Common myeloid progenitor, CD34-positive (primary cell): ENCODE results near the gene ALX4.
A peak's percentile ranks its signal among the peaks of the same experiment; 100 is the strongest.

Experiments used
- CTCF ChIA-PET: fragments of 350-600 bp; sonication (Branson Sonifier 250); formaldehyde crosslinking; loops from one replicate; lab custom pipeline; 2021; ENCODE audit warnings: antibody characterized with exemption; lab: Charles Lee
- POLR2A ChIA-PET: fragments of 350-600 bp; sonication (Branson Sonifier 250); formaldehyde crosslinking; loops from one replicate; lab custom pipeline; 2021; ENCODE audit warnings: antibody characterized with exemption; lab: Charles Lee
- DNase-seq, 3 donors: peaks; one replicate each; pipeline versions ENCODE4 v3.0.0 to v3.0.0-alpha.2; 2013
- H3K27ac ChIP-seq, 2 experiments: 1 replicate in 1 of 2; 2 replicates in 1 of 2; pipeline ENCODE4 v1.7.0; 2013; ENCODE audit warnings: inconsistent platforms in 2 of 2, low read length in 2 of 2, mild to moderate bottlenecking in 2 of 2, low read depth in 1 of 2, moderate library complexity in 1 of 2; ENCODE audit not compliant: severe bottlenecking in 2 of 2, insufficient read depth in 1 of 2, poor library complexity in 1 of 2
- H3K27me3 ChIP-seq, 5 experiments: replicated peaks in 2 of 5; 1 replicate in 3 of 5; 2 replicates in 2 of 5; pipeline versions ENCODE4 v1.6.1 to v1.7.0; 2013; ENCODE audit warnings: low read length in 4 of 5, mild to moderate bottlenecking in 2 of 5, moderate library complexity in 2 of 5, inconsistent platforms in 1 of 5; ENCODE audit not compliant: insufficient read depth in 5 of 5, control insufficient read depth in 4 of 5
- H3K36me3 ChIP-seq, 4 experiments: 1 replicate in 2 of 4; 2 replicates in 2 of 4; pipeline versions ENCODE4 v1.6.1 to v1.7.0; 2013; ENCODE audit warnings: low read length in 3 of 4, control low read depth in 1 of 4, mild to moderate bottlenecking in 1 of 4; ENCODE audit not compliant: control insufficient read depth in 4 of 4, insufficient read depth in 4 of 4
- H3K4me1 ChIP-seq, 4 experiments: 1 replicate in 3 of 4; 2 replicates in 1 of 4; pipeline versions ENCODE4 v1.6.1 to v1.7.1; 2013; ENCODE audit warnings: low read length in 3 of 4, mild to moderate bottlenecking in 3 of 4, control low read depth in 1 of 4, inconsistent platforms in 1 of 4, moderate library complexity in 1 of 4; ENCODE audit not compliant: control insufficient read depth in 4 of 4, insufficient read depth in 4 of 4; ENCODE audit errors: control extremely low read depth in 1 of 4
- H3K4me3 ChIP-seq, 7 experiments: 1 replicate in 4 of 7; 2 replicates in 3 of 7; pipeline versions ENCODE4 v1.5.1 to v1.7.0; 2013; ENCODE audit warnings: mild to moderate bottlenecking in 7 of 7, low read length in 6 of 7, moderate library complexity in 6 of 7, inconsistent platforms in 2 of 7, low read depth in 2 of 7, control low read depth in 1 of 7; ENCODE audit not compliant: insufficient read depth in 4 of 7, control insufficient read depth in 1 of 7; ENCODE audit errors: extremely low read depth in 1 of 7
- H3K9me3 ChIP-seq, 5 experiments: 1 replicate in 4 of 5; 2 replicates in 1 of 5; pipeline versions ENCODE4 v1.6.1 to v1.7.1; 2013; ENCODE audit warnings: low read length in 4 of 5, mild to moderate bottlenecking in 2 of 5, inconsistent platforms in 1 of 5, low read depth in 1 of 5, moderate library complexity in 1 of 5; ENCODE audit not compliant: control insufficient read depth in 4 of 5, insufficient read depth in 2 of 5; ENCODE audit errors: control extremely low read depth in 1 of 5
- WGBS: methylation state at CpG from one replicate; pipeline ENCODE4 v1.1.5; 2013; ENCODE audit not compliant: insufficient coverage; 5-methylcytosine and 5-hydroxymethylcytosine counted together

The ALX4 gene

GRCh38 chr11:44311339-44312261, 1.7 kb upstream of the ALX4 start:
- Histone ChIP-seq H3K4me1 (peaks cover 0 to 17% (median 15%) of the 10 kb centered on the region in 4 experiments), H3K4me3 (no peak overlapping the region), H3K27me3 (peaks cover 9 to 99% (median 70%) of the 10 kb centered on the region in 5 experiments), H3K36me3 (no peaks in the 10 kb centered on the region), H3K27ac (no peak overlapping the region), H3K9me3 (peaks cover 0 to 3% (median 0%) of the 10 kb centered on the region in 5 experiments)
- CTCF ChIA-PET, result interaction anchor here (1.2 kb wide), 1 partner anchor 11 kb away, joined by 3 read pairs; no protein-coding TSS in a partner anchor
- POLR2A ChIA-PET, result no interaction called here
- 11% methylated on average over 30 of the region's 44 CpGs for WGBS
- no peak for DNase-seq

GRCh38 chr11:44310463-44311272, 729 bp upstream of the ALX4 start:
- Histone ChIP-seq H3K27me3 (peaks cover 6 to 99% (median 72%) of the 10 kb centered on the region in 5 experiments), H3K4me3 (no peak overlapping the region), H3K9me3 (peaks cover 0 to 3% (median 0%) of the 10 kb centered on the region in 5 experiments), H3K27ac (no peak overlapping the region), H3K36me3 (no peaks in the 10 kb centered on the region), H3K4me1 (peaks cover 0 to 18% (median 15%) of the 10 kb centered on the region in 4 experiments)
- 13% methylated on average over 29 of the region's 49 CpGs for WGBS
- no peak for DNase-seq
- POLR2A ChIA-PET, result no interaction called here
- CTCF ChIA-PET, result interaction anchor here (1.2 kb wide), 1 partner anchor 12 kb away, joined by 3 read pairs; no protein-coding TSS in a partner anchor

- ChIA-PET CTCF (interaction anchor here (1.2 kb wide), 1 partner anchor 13 kb away, joined by 3 read pairs; no protein-coding TSS in a partner anchor), POLR2A (no interaction called here)
- no peak overlapping the region for H3K27ac ChIP-seq
- peaks cover 4 to 99% (median 72%) of the 10 kb centered on the region in 5 experiments for H3K27me3 ChIP-seq
- peaks cover 3 to 24% (median 18%) of the 10 kb centered on the region in 4 experiments for H3K4me1 ChIP-seq
- WGBS, result 29% methylated on average over 2 of the region's 6 CpGs
- H3K4me3 ChIP-seq, result peak overlapping the region in 2 of 7 experiments; percentile 36 to 45
- H3K36me3 ChIP-seq, result no peaks in the 10 kb centered on the region
- peaks cover 0 to 3% (median 0%) of the 10 kb centered on the region in 5 experiments for H3K9me3 ChIP-seq
- no peak for DNase-seq
These were observed 195 bp upstream of the ALX4 start for GRCh38 chr11:44310206-44310462.

- Histone ChIP-seq H3K4me3 (peak overlapping the region in 3 of 7 experiments; percentile 11 to 43 (median 26)), H3K4me1 (peaks cover 3 to 33% (median 23%) of the 10 kb centered on the region in 4 experiments), H3K9me3 (peaks cover 0 to 3% (median 0%) of the 10 kb centered on the region in 5 experiments), H3K27me3 (peaks cover 4 to 99% (median 72%) of the 10 kb centered on the region in 5 experiments), H3K27ac (no peak overlapping the region), H3K36me3 (no peaks in the 10 kb centered on the region)
- POLR2A ChIA-PET, result no interaction called here
- CTCF ChIA-PET, result interaction anchor here (1.9 kb wide), 1 partner anchor 15 kb away, joined by 6 read pairs; no protein-coding TSS in a partner anchor
- no peak for DNase-seq
- 4% methylated on average over 38 of the region's 57 CpGs for WGBS
These were observed 939 bp downstream of the ALX4 start for GRCh38 chr11:44308923-44309477.

GRCh38 chr11:44308256-44308922, 1.6 kb downstream of the ALX4 start:
- CTCF ChIA-PET, result interaction anchor here (1.9 kb wide), 1 partner anchor 15 kb away, joined by 6 read pairs; no protein-coding TSS in a partner anchor
- peaks cover 4 to 99% (median 65%) of the 10 kb centered on the region in 5 experiments for H3K27me3 ChIP-seq

GRCh38 chr11:44307340-44308099, 2.4 kb downstream of the ALX4 start:
- Histone ChIP-seq H3K4me3 (no peak overlapping the region), H3K36me3 (no peaks in the 10 kb centered on the region), H3K27me3 (peaks cover 4 to 99% (median 61%) of the 10 kb centered on the region in 5 experiments), H3K4me1 (peaks cover 3 to 39% (median 25%) of the 10 kb centered on the region in 4 experiments), H3K27ac (no peak overlapping the region), H3K9me3 (peaks cover 0 to 3% (median 0%) of the 10 kb centered on the region in 5 experiments)
- ChIA-PET POLR2A (no interaction called here), CTCF (interaction anchor here (1.9 kb wide), 1 partner anchor 16 kb away, joined by 6 read pairs; no protein-coding TSS in a partner anchor)
- DNase-seq, result no peak
- 95% methylated on average over 8 of the region's 10 CpGs for WGBS

More at GRCh38 chr11:44308256-44308922, 1.6 kb downstream of the ALX4 start:
- Histone ChIP-seq H3K9me3 (peaks cover 0 to 3% (median 0%) of the 10 kb centered on the region in 5 experiments), H3K4me1 (peaks cover 3 to 39% (median 25%) of the 10 kb centered on the region in 4 experiments), H3K27ac (no peak overlapping the region), H3K4me3 (no peak overlapping the region), H3K36me3 (no peaks in the 10 kb centered on the region)
- 53% methylated on average over 16 of the region's 20 CpGs for WGBS
- no peak for DNase-seq
- POLR2A ChIA-PET, result no interaction called here
